CD14-positive monocyte (primary cell): ENCODE data around the gene GPR3. TPM values are rescaled to one million over a fixed set of nuclear protein-coding genes. Genes with fewer than 3 reads are reported as not detected.
"Not testable (repeated sequence)": the region's sequence is repeated elsewhere in the genome, so short reads cannot be mapped to it uniquely, and the experiment has no call there.

Experiments used
- DNase-seq, 3 donors: peaks; one replicate each; pipeline ENCODE4 v3.0.0-alpha.2; 2011 to 2022
- H2AFZ ChIP-seq: 2 replicates; pipeline ENCODE4 v1.6.0; 2012; ENCODE audit warnings: mild to moderate bottlenecking, low read depth, low read length, inconsistent platforms; ENCODE audit not compliant: insufficient read depth, poor library complexity, severe bottlenecking
- H3K27ac ChIP-seq, 2 donors: 1 replicate in 1 of 2; 2 replicates in 1 of 2; pipeline ENCODE4 v1.5.1; 2012 to 2013; ENCODE audit warnings: low read length in 2 of 2, control low read depth in 1 of 2, inconsistent platforms in 1 of 2, low read depth in 1 of 2, mild to moderate bottlenecking in 1 of 2
- H3K27me3 ChIP-seq, 2 donors: one replicate each; pipeline versions ENCODE4 v1.6.0 to v1.6.1; 2011 to 2013; ENCODE audit warnings: low read length in 2 of 2; ENCODE audit not compliant: control insufficient read depth in 2 of 2, insufficient read depth in 2 of 2
- H3K36me3 ChIP-seq, 2 donors: replicated peaks in 1 of 2; 1 replicate in 1 of 2; 2 replicates in 1 of 2; pipeline versions ENCODE4 v1.5.1 to v1.6.1; 2012 to 2013; ENCODE audit warnings: low read length in 2 of 2, control low read depth in 1 of 2, inconsistent platforms in 1 of 2, mild to moderate bottlenecking in 1 of 2; ENCODE audit not compliant: insufficient read depth in 2 of 2, control insufficient read depth in 1 of 2
- H3K4me1 ChIP-seq, 2 donors: 1 replicate in 1 of 2; 2 replicates in 1 of 2; pipeline versions ENCODE4 v1.5.1 to v1.6.1; 2012 to 2013; ENCODE audit warnings: low read length in 2 of 2, control low read depth in 1 of 2, inconsistent platforms in 1 of 2, mild to moderate bottlenecking in 1 of 2, moderate library complexity in 1 of 2; ENCODE audit not compliant: insufficient read depth in 2 of 2, control insufficient read depth in 1 of 2
- H3K4me2 ChIP-seq: replicated peaks from 2 replicates; pipeline ENCODE3; 2012; ENCODE audit warnings: low read length, moderate library complexity, mild to moderate bottlenecking; ENCODE audit not compliant: poor library complexity, severe bottlenecking; ENCODE audit errors: extremely low read depth
- H3K4me3 ChIP-seq, 3 experiments: fragments of 200-600 bp in 1 of 3; sonication (generic) in 1 of 3; replicated peaks in 1 of 3; 1 replicate in 2 of 3; 2 replicates in 1 of 3; pipeline ENCODE4 v1.5.1; 2011 to 2013; ENCODE audit warnings: low read length in 3 of 3, mild to moderate bottlenecking in 3 of 3, control low read depth in 2 of 3, low read depth in 2 of 3, inconsistent platforms in 1 of 3, moderate library complexity in 1 of 3
- H3K79me2 ChIP-seq: 2 replicates; pipeline ENCODE4 v1.6.0; 2012; ENCODE audit warnings: mild to moderate bottlenecking, control low read depth, inconsistent platforms, low read length, moderate library complexity; ENCODE audit not compliant: insufficient read depth
- H3K9ac ChIP-seq: 2 replicates; pipeline ENCODE4 v1.6.0; 2017; ENCODE audit warnings: low read length, mild to moderate bottlenecking; ENCODE audit not compliant: insufficient read depth, poor library complexity, severe bottlenecking
- H3K9me3 ChIP-seq, 2 donors: replicated peaks in 1 of 2; 1 replicate in 1 of 2; 2 replicates in 1 of 2; pipeline versions ENCODE4 v1.5.1 to v1.6.1; 2012 to 2013; ENCODE audit warnings: low read length in 2 of 2, control low read depth in 1 of 2; ENCODE audit not compliant: control insufficient read depth in 1 of 2, insufficient read depth in 1 of 2
- H4K20me1 ChIP-seq: 2 replicates; pipeline ENCODE4 v1.6.0; 2012; ENCODE audit warnings: mild to moderate bottlenecking, low read length, control low read depth, moderate library complexity; ENCODE audit not compliant: insufficient read depth
- H3K27ac Mint-ChIP-seq, 7 donors: one replicate each; pipeline ENCODE4 v1.8.0; 2020; ENCODE audit warnings: mild to moderate bottlenecking in 7 of 7, mixed read lengths in 7 of 7, moderate library complexity in 6 of 7, inconsistent platforms in 2 of 7
- H3K27me3 Mint-ChIP-seq, 3 donors: one replicate each; pipeline ENCODE4 v1.8.0; 2021 to 2022; ENCODE audit warnings: low read depth in 3 of 3, mild to moderate bottlenecking in 3 of 3, mixed read lengths in 3 of 3, moderate library complexity in 3 of 3, inconsistent platforms in 1 of 3
- H3K36me3 Mint-ChIP-seq, 2 donors: one replicate each; pipeline ENCODE4 v1.8.0; 2020; ENCODE audit warnings: mixed read lengths in 2 of 2, inconsistent platforms in 1 of 2, mild to moderate bottlenecking in 1 of 2
- H3K4me1 Mint-ChIP-seq: one replicate; pipeline ENCODE4 v1.8.0; 2020; ENCODE audit warnings: mild to moderate bottlenecking, mixed read lengths
- H3K4me3 Mint-ChIP-seq, 2 donors: one replicate each; pipeline ENCODE4 v1.8.0; 2020; ENCODE audit warnings: mild to moderate bottlenecking in 2 of 2, mixed read lengths in 2 of 2, moderate library complexity in 1 of 2
- H3K9me3 Mint-ChIP-seq, 7 donors: one replicate each; pipeline ENCODE4 v1.8.0; 2020 to 2022; ENCODE audit warnings: mixed read lengths in 7 of 7, mild to moderate bottlenecking in 6 of 7, moderate library complexity in 6 of 7, inconsistent platforms in 2 of 7
- CTCF ChIP-seq: fragments of 200-600 bp; IDR thresholded peaks from one replicate; pipeline ENCODE4 v1.8.0; 2022; ENCODE audit warnings: antibody characterized with exemption, mild to moderate bottlenecking
- WGBS: methylation state at CpG from one replicate; pipeline ENCODE4 v1.1.5; 2013; ENCODE audit warnings: missing lambda C conversion rate; ENCODE audit not compliant: insufficient coverage; 5-methylcytosine and 5-hydroxymethylcytosine counted together
- intact Hi-C, 2 donors: fragments of 100-400 bp; cut with micrococcal nuclease; formaldehyde crosslinking; loops; one replicate each; pipeline versions ENCODE4 v1.15.0 to v1.15.1; 2023
- polyA plus RNA-seq, 3 donors: library from polyadenylated mRNA; depleted of rRNA in 1 of 3; unstranded in 2 of 3; stranded (reverse) in 1 of 3; fragments of 300-500 nt in 2 of 3; fragments of >200 nt in 1 of 3; fragmentation: Illumina TruSeq in 2 of 3; gene quantifications; 1 replicate in 2 of 3; 2 replicates in 1 of 3; pipeline ENCODE4 v1.2.3, GENCODE V29; 2012 to 2021

Gene GPR3
- polyA plus RNA-seq, 3 donors: 0.26 to 2.7 TPM; not detected in 1

- Histone ChIP-seq H3K4me2 (no peak overlapping the region), H3K36me3 (peaks cover 52 to 57% of the 10 kb centered on the region in 2 donors), H3K27ac (no peak overlapping the region), H2AFZ (no peak overlapping the region), H3K79me2 (no peaks in the 10 kb centered on the region), H3K27me3 (no peaks in the 10 kb centered on the region), H3K9ac (no peak overlapping the region), H3K4me1 (peaks cover 26 to 32% of the 10 kb centered on the region in 2 donors), H3K4me3 (no peak overlapping the region), H3K9me3 (no peaks in the 10 kb centered on the region), H4K20me1 (peaks cover 96% of the 10 kb centered on the region)
- H3K4me3 Mint-ChIP-seq: no peak overlapping the region
- WGBS: 96% methylated on average over 3 of the region's 4 CpGs
- peaks cover 0 to 2% (median 2%) of the 10 kb centered on the region in 3 donors for H3K27me3 Mint-ChIP-seq
- no peak for TF ChIP-seq CTCF
- peaks cover 41% of the 10 kb centered on the region for H3K4me1 Mint-ChIP-seq
- no peaks in the 10 kb centered on the region for H3K9me3 Mint-ChIP-seq
- intact Hi-C loops: loop anchor here in 1 of 2 donors (10.0 kb wide), 1 partner anchor 258 kb away; no protein-coding TSS in a partner anchor
- DNase-seq: no peak
- peaks cover 54 to 67% of the 10 kb centered on the region in 2 donors for H3K36me3 Mint-ChIP-seq
- peak overlapping the region in 1 of 7 donors; percentile 10 for H3K27ac Mint-ChIP-seq
Measured at GRCh38 chr1:27406362-27406680, 13.9 kb downstream of the GPR3 start.

- not testable (repeated sequence) for H3K27me3 ChIP-seq, H3K9me3 ChIP-seq, H3K27me3 Mint-ChIP-seq, H3K27ac ChIP-seq, H3K79me2 ChIP-seq, H3K9me3 Mint-ChIP-seq, DNase-seq, H3K4me3 Mint-ChIP-seq, H2AFZ ChIP-seq, H3K9ac ChIP-seq, H3K4me3 ChIP-seq, H3K4me2 ChIP-seq
- peaks cover 26 to 32% of the 10 kb centered on the region in 2 donors for H3K4me1 ChIP-seq
- H3K36me3 Mint-ChIP-seq: peaks cover 56 to 72% of the 10 kb centered on the region in 2 donors
- H3K4me1 Mint-ChIP-seq: peaks cover 41% of the 10 kb centered on the region
- 55% methylated on average over 1 of the region's 2 CpGs for WGBS
- peaks cover 55 to 62% of the 10 kb centered on the region in 2 donors for H3K36me3 ChIP-seq
- H4K20me1 ChIP-seq: peaks cover 96% of the 10 kb centered on the region
- intact Hi-C loops: loop anchor here in 1 of 2 donors (10.0 kb wide), 1 partner anchor 258 kb away; no protein-coding TSS in a partner anchor
- peak overlapping the region in 1 of 7 donors; percentile 69 for H3K27ac Mint-ChIP-seq
Measured at GRCh38 chr1:27406791-27407190, 14.4 kb downstream of the GPR3 start.
